Testis (tissue), 2 donors: ENCODE measurements around the gene SIN3A.

ENCODE experiments used
- POLR2A ChIP-seq: fragments of 450-650 bp; IDR thresholded peaks from one replicate; pipeline ENCODE4 v1.6.1; 2017; ENCODE audit warnings: antibody characterized with exemption, mild to moderate bottlenecking, moderate library complexity
- TF ChIP-seq, protein P1 (sequence below), 3 experiments: fragments of 450-650 bp in 2 of 3; fragments of 200-600 bp in 1 of 3; sonication (generic) in 1 of 3; IDR thresholded peaks; one replicate each; pipeline ENCODE4 v1.5.1; 2016 to 2019; ENCODE audit warnings: antibody characterized with exemption in 3 of 3, mild to moderate bottlenecking in 2 of 3, moderate library complexity in 1 of 3

DNA sequence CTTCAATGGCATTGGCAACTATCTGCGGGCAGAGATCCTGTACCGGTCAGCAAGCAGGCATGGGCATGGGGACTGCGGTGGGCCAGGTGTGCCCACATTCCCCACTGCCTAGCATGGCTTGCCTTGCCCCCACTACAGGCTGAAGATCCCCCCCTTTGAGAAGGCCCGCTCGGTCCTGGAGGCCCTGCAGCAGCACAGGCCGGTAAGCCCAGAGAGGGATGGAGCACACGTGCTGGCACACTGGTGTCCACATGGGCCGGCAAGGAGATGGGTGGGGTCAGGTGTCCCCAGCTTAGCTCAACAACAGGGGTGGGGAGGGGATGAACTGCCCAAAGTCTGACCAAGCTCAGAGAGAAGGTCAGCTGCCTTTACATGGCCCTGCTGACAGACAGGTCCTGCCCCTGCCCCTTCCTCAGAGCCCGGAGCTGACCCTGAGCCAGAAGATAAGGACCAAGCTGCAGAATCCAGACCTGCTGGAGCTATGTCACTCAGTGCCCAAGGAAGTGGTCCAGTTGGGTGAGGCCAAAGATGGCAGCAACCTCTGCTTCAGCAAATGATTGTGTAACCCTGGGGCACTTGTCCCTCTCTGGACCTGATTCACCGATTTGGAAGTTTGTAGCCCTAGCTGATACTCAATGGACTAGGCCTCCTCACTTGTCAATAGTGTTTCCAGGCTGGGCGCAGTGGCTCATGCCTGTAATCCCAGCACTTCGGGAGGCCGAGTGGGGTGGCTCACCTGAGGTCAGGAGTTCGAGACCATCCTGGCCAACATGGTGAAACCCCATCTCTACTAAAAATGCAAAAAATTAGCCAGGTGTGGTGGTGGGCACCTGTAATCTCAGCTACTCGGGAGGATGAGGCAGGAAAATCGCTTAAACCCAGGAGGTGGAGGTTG lies 99.1 kb downstream of the SIN3A start:
- TF ChIP-seq, protein P1, sequence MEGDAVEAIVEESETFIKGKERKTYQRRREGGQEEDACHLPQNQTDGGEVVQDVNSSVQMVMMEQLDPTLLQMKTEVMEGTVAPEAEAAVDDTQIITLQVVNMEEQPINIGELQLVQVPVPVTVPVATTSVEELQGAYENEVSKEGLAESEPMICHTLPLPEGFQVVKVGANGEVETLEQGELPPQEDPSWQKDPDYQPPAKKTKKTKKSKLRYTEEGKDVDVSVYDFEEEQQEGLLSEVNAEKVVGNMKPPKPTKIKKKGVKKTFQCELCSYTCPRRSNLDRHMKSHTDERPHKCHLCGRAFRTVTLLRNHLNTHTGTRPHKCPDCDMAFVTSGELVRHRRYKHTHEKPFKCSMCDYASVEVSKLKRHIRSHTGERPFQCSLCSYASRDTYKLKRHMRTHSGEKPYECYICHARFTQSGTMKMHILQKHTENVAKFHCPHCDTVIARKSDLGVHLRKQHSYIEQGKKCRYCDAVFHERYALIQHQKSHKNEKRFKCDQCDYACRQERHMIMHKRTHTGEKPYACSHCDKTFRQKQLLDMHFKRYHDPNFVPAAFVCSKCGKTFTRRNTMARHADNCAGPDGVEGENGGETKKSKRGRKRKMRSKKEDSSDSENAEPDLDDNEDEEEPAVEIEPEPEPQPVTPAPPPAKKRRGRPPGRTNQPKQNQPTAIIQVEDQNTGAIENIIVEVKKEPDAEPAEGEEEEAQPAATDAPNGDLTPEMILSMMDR (IDR thresholded peaks at IDR 0.05): no peak
- TF ChIP-seq POLR2A: no peak
